ENCODE data around the gene CLIP2.

DNA sequence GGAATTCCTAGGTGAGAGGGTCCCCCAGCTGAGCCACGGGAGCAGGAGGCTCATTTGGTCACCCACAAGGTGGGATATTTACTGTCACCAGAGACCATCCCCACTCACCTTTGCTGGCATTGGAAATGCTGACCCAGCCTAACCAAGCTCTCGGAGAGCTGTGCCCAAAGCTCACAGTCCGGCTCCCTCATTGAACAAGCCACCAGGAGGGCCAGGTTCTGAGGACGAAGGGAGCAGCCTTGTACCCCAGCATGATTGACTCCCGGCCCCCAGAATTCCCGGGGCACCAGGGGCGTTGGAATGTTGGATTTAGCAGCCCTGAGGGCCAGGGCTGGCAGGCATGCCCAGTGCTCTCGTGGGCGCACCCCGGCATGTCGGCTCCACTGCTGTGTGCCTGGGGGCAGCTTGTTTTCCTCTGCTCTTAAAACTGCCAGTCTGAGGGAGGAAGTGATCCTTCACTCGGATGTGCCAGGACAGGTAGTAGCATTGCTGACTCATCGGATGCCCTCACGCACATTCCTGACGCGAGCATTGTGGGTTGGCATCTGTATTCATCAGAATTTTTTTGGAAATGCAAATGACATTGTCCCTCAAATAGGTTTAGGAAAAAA lies 23.3 kb downstream of the CLIP2 start:
- TF ChIP-seq, protein P1, sequence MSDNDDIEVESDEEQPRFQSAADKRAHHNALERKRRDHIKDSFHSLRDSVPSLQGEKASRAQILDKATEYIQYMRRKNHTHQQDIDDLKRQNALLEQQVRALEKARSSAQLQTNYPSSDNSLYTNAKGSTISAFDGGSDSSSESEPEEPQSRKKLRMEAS (IDR thresholded peaks at IDR 0.05; ENCODE audit: low read depth, low read length), result no peak
- TF ChIP-seq, protein P2, sequence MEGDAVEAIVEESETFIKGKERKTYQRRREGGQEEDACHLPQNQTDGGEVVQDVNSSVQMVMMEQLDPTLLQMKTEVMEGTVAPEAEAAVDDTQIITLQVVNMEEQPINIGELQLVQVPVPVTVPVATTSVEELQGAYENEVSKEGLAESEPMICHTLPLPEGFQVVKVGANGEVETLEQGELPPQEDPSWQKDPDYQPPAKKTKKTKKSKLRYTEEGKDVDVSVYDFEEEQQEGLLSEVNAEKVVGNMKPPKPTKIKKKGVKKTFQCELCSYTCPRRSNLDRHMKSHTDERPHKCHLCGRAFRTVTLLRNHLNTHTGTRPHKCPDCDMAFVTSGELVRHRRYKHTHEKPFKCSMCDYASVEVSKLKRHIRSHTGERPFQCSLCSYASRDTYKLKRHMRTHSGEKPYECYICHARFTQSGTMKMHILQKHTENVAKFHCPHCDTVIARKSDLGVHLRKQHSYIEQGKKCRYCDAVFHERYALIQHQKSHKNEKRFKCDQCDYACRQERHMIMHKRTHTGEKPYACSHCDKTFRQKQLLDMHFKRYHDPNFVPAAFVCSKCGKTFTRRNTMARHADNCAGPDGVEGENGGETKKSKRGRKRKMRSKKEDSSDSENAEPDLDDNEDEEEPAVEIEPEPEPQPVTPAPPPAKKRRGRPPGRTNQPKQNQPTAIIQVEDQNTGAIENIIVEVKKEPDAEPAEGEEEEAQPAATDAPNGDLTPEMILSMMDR (IDR thresholded peaks at IDR 0.05; ENCODE audit: low read depth, low read length), result no peak

All from NB4 (cell line).